H9 (cell line): ENCODE measurements around the gene NKAIN2. TPM values are rescaled to one million over a fixed set of nuclear protein-coding genes. Genes with fewer than 3 reads are reported as not detected.
A peak's percentile ranks its signal among the peaks of the same experiment; 100 is the strongest.

Experiments used
- DNase-seq: peaks from one replicate; pipeline ENCODE4 v3.0.0-alpha.2; 2017
- H2AFZ ChIP-seq: one replicate; pipeline ENCODE4 v1.6.1; 2013; ENCODE audit warnings: mild to moderate bottlenecking, low read length, control low read depth, moderate library complexity
- H2AK5ac ChIP-seq: 2 replicates; pipeline ENCODE4 v1.6.1; 2013; ENCODE audit warnings: low read length, control low read depth, mixed read lengths; ENCODE audit not compliant: insufficient read length
- H2BK120ac ChIP-seq: one replicate; pipeline ENCODE4 v1.6.1; 2013; ENCODE audit warnings: low read depth, mild to moderate bottlenecking, low read length, control low read depth, inconsistent platforms; ENCODE audit not compliant: poor library complexity, severe bottlenecking
- H2BK12ac ChIP-seq: 2 replicates; pipeline ENCODE4 v1.6.1; 2013; ENCODE audit warnings: low read length, control low read depth, mixed read lengths, low read depth; ENCODE audit not compliant: insufficient read length
- H2BK15ac ChIP-seq: 2 replicates; pipeline ENCODE4 v1.6.1; 2013; ENCODE audit warnings: low read depth, low read length, control low read depth
- H2BK20ac ChIP-seq: one replicate; pipeline ENCODE4 v1.6.1; 2013; ENCODE audit warnings: low read depth, mild to moderate bottlenecking, low read length, control low read depth, inconsistent platforms; ENCODE audit not compliant: poor library complexity, severe bottlenecking
- H2BK5ac ChIP-seq: 2 replicates; pipeline ENCODE4 v1.6.1; 2013; ENCODE audit warnings: low read length, control low read depth, mixed read lengths; ENCODE audit not compliant: insufficient read length
- H3K14ac ChIP-seq: 2 replicates; pipeline ENCODE4 v1.6.1; 2013; ENCODE audit warnings: low read length, control low read depth; ENCODE audit not compliant: insufficient read depth
- H3K18ac ChIP-seq: 2 replicates; pipeline ENCODE4 v1.6.1; 2013; ENCODE audit warnings: low read depth, mild to moderate bottlenecking, mixed read lengths, low read length, control low read depth; ENCODE audit not compliant: insufficient read length
- H3K23ac ChIP-seq: 2 replicates; pipeline ENCODE4 v1.6.1; 2013; ENCODE audit warnings: low read length, control low read depth, mixed read lengths, low read depth; ENCODE audit not compliant: insufficient read length
- H3K23me2 ChIP-seq: 2 replicates; pipeline ENCODE4 v1.6.1; 2013; ENCODE audit warnings: low read depth, mild to moderate bottlenecking, mixed read lengths, low read length, control low read depth; ENCODE audit not compliant: insufficient read length, poor library complexity, severe bottlenecking
- H3K27ac ChIP-seq: 2 replicates; pipeline ENCODE4 v1.5.1; 2013; ENCODE audit warnings: low read length, control low read depth, mixed read lengths, low read depth; ENCODE audit not compliant: insufficient read length
- H3K27me3 ChIP-seq: 2 replicates; pipeline ENCODE4 v1.6.1; 2013; ENCODE audit warnings: low read length, control low read depth, inconsistent platforms; ENCODE audit not compliant: insufficient read depth
- H3K4ac ChIP-seq: 2 replicates; pipeline ENCODE4 v1.6.1; 2013; ENCODE audit warnings: low read depth, mild to moderate bottlenecking, control low read depth, inconsistent platforms, low read length, moderate library complexity
- H3K4me1 ChIP-seq: 2 replicates; pipeline ENCODE4 v1.6.1; 2013; ENCODE audit warnings: low read length, control low read depth, inconsistent platforms; ENCODE audit not compliant: insufficient read depth
- H3K4me2 ChIP-seq: 2 replicates; pipeline ENCODE4 v1.6.1; 2013; ENCODE audit warnings: low read length, control low read depth, mixed read lengths; ENCODE audit not compliant: insufficient read length, insufficient read depth
- H3K56ac ChIP-seq: 2 replicates; pipeline ENCODE4 v1.6.1; 2013; ENCODE audit warnings: low read depth, mild to moderate bottlenecking, mixed read lengths, low read length, control low read depth; ENCODE audit not compliant: insufficient read length
- H3K79me1 ChIP-seq: 2 replicates; pipeline ENCODE4 v1.6.1; 2013; ENCODE audit warnings: low read depth, mild to moderate bottlenecking, moderate library complexity, low read length, control low read depth, inconsistent platforms; ENCODE audit not compliant: insufficient read depth, poor library complexity, severe bottlenecking
- H3K79me2 ChIP-seq: 2 replicates; pipeline ENCODE4 v1.6.1; 2013; ENCODE audit warnings: low read length, control low read depth, inconsistent platforms; ENCODE audit not compliant: insufficient read depth
- H3K9ac ChIP-seq: 2 replicates; pipeline ENCODE4 v1.6.1; 2013; ENCODE audit warnings: low read length, control low read depth, mixed read lengths; ENCODE audit not compliant: insufficient read length; ENCODE audit errors: extremely low read depth
- H3K9me3 ChIP-seq: one replicate; pipeline ENCODE4 v1.6.1; 2013; ENCODE audit warnings: low read depth, low read length, inconsistent platforms; ENCODE audit not compliant: control insufficient read depth
- H3T11ph ChIP-seq: one replicate; pipeline ENCODE4 v1.6.1; 2013; ENCODE audit warnings: mild to moderate bottlenecking, low read length, control low read depth, inconsistent platforms
- H4K20me1 ChIP-seq: one replicate; pipeline ENCODE4 v1.6.1; 2013; ENCODE audit not compliant: control insufficient read depth, insufficient read length, insufficient read depth
- H4K5ac ChIP-seq: 2 replicates; pipeline ENCODE4 v1.6.1; 2013; ENCODE audit warnings: low read depth, mild to moderate bottlenecking, mixed read lengths, low read length, control low read depth; ENCODE audit not compliant: insufficient read length
- H4K8ac ChIP-seq: replicated peaks from 2 replicates; pipeline ENCODE4 v1.6.1; 2013; ENCODE audit warnings: low read length, control low read depth, mixed read lengths, low read depth; ENCODE audit not compliant: insufficient read length
- H4K91ac ChIP-seq: 2 replicates; pipeline ENCODE4 v1.6.1; 2013; ENCODE audit warnings: low read depth, mild to moderate bottlenecking, moderate library complexity, mixed read lengths, low read length, control low read depth; ENCODE audit not compliant: insufficient read length
- H3K27ac Mint-ChIP-seq, 3 experiments: 2 replicates in 2 of 3; 3 replicates in 1 of 3; pipeline ENCODE4 v1.8.0; 2020 to 2021; ENCODE audit warnings: mixed read lengths in 3 of 3, mild to moderate bottlenecking in 1 of 3, moderate library complexity in 1 of 3
- H3K27me3 Mint-ChIP-seq: 2 replicates; pipeline ENCODE4 v1.8.0; 2021; ENCODE audit warnings: low read depth, mild to moderate bottlenecking, moderate library complexity, mixed read lengths
- H3K36me3 Mint-ChIP-seq, 3 experiments: 2 replicates in 2 of 3; 3 replicates in 1 of 3; pipeline ENCODE4 v1.8.0; 2020 to 2021; ENCODE audit warnings: low read depth in 3 of 3, mixed read lengths in 3 of 3; ENCODE audit not compliant: insufficient read depth in 1 of 3
- H3K4me1 Mint-ChIP-seq, 2 experiments: 2 replicates each; pipeline ENCODE4 v1.8.0; 2020; ENCODE audit warnings: mixed read lengths in 2 of 2
- H3K4me3 Mint-ChIP-seq, 2 experiments: 2 replicates in 1 of 2; 3 replicates in 1 of 2; pipeline ENCODE4 v1.8.0; 2020 to 2021; ENCODE audit warnings: mild to moderate bottlenecking in 2 of 2, mixed read lengths in 2 of 2, moderate library complexity in 1 of 2
- H3K9me3 Mint-ChIP-seq, 2 experiments: 2 replicates in 1 of 2; 3 replicates in 1 of 2; pipeline ENCODE4 v1.8.0; 2020; ENCODE audit warnings: mild to moderate bottlenecking in 2 of 2, mixed read lengths in 2 of 2, moderate library complexity in 1 of 2
- CTCF ChIP-seq: fragments of 200-600 bp; sonication (generic); conservative IDR thresholded peaks from 3 replicates; pipeline ENCODE4 v1.8.0; 2021; ENCODE audit warnings: antibody characterized with exemption, mild to moderate bottlenecking
- WGBS: extraction: QIAGEN DNeasy Blood & Tissue Kit; methylation state at CpG from one replicate; pipeline ENCODE4 v1.1.7; 2013; ENCODE audit warnings: missing lambda C conversion rate, low lambda C conversion rate, mixed read lengths; ENCODE audit not compliant: insufficient read length; ENCODE audit errors: extremely low coverage; 5-methylcytosine and 5-hydroxymethylcytosine counted together
- total RNA-seq: library from RNA; stranded (reverse); gene quantifications from 2 replicates; pipeline ENCODE4 v1.2.1, GENCODE V29; 2021

NKAIN2 gene
- total RNA-seq, 1 experiment from 2014 or later: 0.17 TPM

- Histone ChIP-seq H2BK120ac (no peak overlapping the region), H3K27ac (no peak overlapping the region), H2BK15ac (no peak overlapping the region), H3K14ac (no peak overlapping the region), H4K8ac (no peak overlapping the region), H2AK5ac (no peak overlapping the region), H3K79me1 (no peaks in the 10 kb centered on the region), H4K5ac (no peak overlapping the region), H3K18ac (no peak overlapping the region), H2AFZ (no peak overlapping the region), H3K9me3 (no peaks in the 10 kb centered on the region), H3K23ac (no peak overlapping the region), H2BK20ac (no peak overlapping the region), H3K9ac (no peak overlapping the region), H3T11ph (no peak overlapping the region), H3K27me3 (no peaks in the 10 kb centered on the region), H4K91ac (no peak overlapping the region), H3K4ac (no peak overlapping the region), H3K79me2 (no peaks in the 10 kb centered on the region), H3K4me1 (peaks cover 7% of the 10 kb centered on the region; the same call in 1 of the 2 replicates), H2BK5ac (no peak overlapping the region), H2BK12ac (no peak overlapping the region), H3K23me2 (no peaks in the 10 kb centered on the region), H3K4me2 (no peak overlapping the region), H4K20me1 (no peaks in the 10 kb centered on the region), H3K56ac (no peak overlapping the region)
- WGBS: no CpG with 5 or more reads among the region's 1 CpG
- Mint-ChIP-seq H3K36me3 (peaks cover 3 to 6% (median 3%) of the 10 kb centered on the region in 3 experiments; a peak in 3 of 7 replicates), H3K27ac (peak overlapping the region in 1 of 3 experiments; percentile 32; a peak in 1 of 7 replicates), H3K9me3 (peaks cover 1 to 3% of the 10 kb centered on the region in 2 experiments; a peak in 1 of 5 replicates), H3K4me3 (no peak overlapping the region), H3K4me1 (peaks cover 8% of the 10 kb centered on the region in 2 experiments), H3K27me3 (no peaks in the 10 kb centered on the region)
- no peak for DNase-seq
- peak; percentile 47; the same call in 2 of the 3 replicates for TF ChIP-seq CTCF
These were observed 855.8 kb downstream of the NKAIN2 start for GRCh38 chr6:124659427-124659826.
